Inferior parietal cortex (tissue), 1 donor: ENCODE results near the gene DUX4.
"Not testable (repeated sequence)": the region's sequence is repeated elsewhere in the genome, so short reads cannot be mapped to it uniquely, and the experiment has no call there.

Experiments used
- DNase-seq: peaks from one replicate; pipeline ENCODE4 v3.0.0-alpha.2; 2016; ENCODE audit errors: extremely low spot score

Gene DUX4

DNA sequence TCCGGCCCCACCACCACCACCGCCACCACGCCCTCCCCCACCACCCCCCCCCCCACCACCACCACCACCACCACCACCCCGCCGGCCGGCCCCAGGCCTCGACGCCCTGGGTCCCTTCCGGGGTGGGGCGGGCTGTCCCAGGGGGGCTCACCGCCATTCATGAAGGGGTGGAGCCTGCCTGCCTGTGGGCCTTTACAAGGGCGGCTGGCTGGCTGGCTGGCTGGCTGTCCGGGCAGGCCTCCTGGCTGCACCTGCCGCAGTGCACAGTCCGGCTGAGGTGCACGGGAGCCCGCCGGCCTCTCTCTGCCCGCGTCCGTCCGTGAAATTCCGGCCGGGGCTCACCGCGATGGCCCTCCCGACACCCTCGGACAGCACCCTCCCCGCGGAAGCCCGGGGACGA is at the start of gene DUX4:
TSS of gene DUX4 (plus strand) at position 347 of the 400 bp plus-strand sequence. CDS start at position 347, 0 bp downstream.
- not testable (repeated sequence) for DNase-seq

DNA sequence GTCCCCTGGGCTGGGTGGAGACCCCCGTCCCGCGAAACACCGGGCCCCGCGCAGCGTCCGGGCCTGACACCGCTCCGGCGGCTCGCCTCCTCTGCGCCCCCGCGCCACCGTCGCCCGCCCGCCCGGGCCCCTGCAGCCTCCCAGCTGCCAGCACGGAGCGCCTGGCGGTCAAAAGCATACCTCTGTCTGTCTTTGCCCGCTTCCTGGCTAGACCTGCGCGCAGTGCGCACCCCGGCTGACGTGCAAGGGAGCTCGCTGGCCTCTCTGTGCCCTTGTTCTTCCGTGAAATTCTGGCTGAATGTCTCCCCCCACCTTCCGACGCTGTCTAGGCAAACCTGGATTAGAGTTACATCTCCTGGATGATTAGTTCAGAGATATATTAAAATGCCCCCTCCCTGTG is 1.9 kb downstream of the DUX4 start:
- not testable (repeated sequence) for DNase-seq

DNA sequence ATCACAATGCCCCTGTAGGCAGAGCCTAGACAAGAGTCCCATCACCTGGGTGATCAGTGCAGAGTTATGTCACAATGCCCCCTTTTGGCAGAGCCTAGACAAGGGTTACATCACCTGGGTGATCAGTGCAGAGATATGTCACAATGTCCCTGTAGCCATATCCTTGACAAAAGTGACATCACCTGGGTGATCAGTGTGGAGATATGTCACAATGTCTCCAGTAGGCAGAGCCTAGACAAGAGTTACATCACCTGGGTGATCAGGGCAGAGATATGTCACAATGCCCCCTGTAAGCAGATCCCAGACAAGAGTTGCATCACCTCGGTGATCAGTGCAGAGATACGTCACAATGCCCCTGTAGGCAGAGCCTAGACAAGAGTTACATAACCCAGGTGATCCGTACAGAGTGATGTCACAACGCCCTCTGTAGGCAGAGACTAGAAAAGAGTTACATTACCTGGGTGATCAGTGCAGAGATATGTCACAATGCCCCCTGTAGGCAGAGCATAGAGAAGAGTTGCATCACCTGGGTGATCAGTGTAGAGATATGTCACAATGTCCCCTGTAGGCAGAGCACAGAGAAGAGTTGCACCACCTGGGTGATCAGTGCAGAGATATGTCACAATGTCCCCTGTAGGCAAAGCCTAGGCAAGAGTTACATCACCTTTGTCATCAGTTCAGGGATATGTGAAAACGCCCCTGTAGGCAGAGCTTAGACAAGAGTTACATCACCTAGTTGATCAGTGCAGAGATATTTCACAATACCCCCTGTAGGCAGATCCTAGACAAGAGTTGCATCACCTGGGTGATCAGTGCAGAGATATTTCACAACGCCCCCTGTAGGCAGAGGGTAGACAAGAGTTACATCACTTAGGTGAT is 4.4 kb downstream of the DUX4 start:
- not testable (repeated sequence) for DNase-seq

DNA sequence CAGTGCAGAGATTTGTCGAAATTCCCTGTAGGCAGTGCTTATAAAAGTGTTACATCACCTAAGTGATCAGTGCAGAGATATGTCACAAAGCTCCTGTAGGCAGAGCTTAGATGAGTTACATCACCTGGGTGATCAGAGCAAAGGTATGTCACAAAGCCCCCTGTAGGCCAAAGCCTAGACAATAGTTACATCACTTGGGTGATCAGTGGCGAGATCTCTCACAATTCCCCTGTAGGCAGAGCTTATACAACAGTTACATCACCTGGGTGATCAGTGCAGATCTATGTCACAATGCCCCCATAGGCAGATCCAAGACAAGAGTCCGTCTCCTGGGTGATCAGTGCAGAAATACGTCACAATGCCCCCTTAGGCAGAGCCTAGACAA is 5.0 kb downstream of the DUX4 start:
- not testable (repeated sequence) for DNase-seq

GRCh38 chr4:190179030-190179739 is 5.6 kb downstream of the DUX4 start:
- DNase-seq, result not testable (repeated sequence)

GRCh38 chr4:190179740-190180094 is 6.1 kb downstream of the DUX4 start:
- DNase-seq, result not testable (repeated sequence)

DNA sequence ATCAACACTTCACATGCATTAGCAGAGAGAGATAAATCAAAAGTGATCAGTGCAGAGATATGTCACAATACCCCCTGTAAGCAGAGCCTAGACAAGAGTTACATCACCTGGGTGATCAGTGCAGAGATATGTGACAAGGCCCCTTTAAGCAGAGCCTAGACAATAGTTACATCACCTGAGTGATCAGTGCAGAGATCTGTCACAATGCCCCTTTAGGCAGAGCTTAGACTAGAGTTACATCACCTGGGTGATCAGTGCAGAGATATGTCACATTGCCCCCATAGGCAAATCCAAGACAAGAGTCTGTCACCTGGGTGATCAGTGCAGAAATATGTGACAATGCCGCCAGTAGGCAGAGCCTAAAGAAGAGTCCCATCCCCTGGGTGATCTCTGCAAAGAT is 7.4 kb downstream of the DUX4 start:
- DNase-seq, result not testable (repeated sequence)

GRCh38 chr4:190181481-190182100 is 8.0 kb downstream of the DUX4 start:
- not testable (repeated sequence) for DNase-seq

DNA sequence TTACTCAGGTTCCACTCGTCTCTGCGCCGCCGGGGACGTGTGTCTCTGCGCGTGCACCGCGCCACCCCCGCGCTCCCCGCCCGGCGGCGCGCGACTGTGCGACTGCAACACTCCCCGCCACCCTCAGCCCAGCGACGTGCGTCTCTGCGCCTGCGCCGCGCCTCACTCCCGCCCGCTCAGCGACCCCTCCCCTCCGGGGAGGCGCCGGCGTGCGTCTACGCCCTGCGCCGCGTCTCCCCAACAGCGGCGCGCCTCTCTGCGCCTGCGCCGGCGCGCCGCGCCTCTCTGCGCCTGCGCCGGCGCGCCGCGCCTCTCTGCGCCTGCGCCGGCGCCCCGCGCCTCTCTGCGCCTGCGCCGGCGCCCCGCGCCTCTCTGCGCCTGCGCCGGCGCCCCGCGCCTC is 29.9 kb downstream of the DUX4 start:
- not testable (repeated sequence) for DNase-seq
